HG03460 (cell line): ENCODE measurements around the gene FTSJ3.

Source experiments
- ATAC-seq: cut with Tn5 transposase; IDR thresholded peaks from one replicate; pipeline ENCODE4 v1.9.1; 2021; ENCODE audit not compliant: unreplicated experiment

Gene FTSJ3

DNA sequence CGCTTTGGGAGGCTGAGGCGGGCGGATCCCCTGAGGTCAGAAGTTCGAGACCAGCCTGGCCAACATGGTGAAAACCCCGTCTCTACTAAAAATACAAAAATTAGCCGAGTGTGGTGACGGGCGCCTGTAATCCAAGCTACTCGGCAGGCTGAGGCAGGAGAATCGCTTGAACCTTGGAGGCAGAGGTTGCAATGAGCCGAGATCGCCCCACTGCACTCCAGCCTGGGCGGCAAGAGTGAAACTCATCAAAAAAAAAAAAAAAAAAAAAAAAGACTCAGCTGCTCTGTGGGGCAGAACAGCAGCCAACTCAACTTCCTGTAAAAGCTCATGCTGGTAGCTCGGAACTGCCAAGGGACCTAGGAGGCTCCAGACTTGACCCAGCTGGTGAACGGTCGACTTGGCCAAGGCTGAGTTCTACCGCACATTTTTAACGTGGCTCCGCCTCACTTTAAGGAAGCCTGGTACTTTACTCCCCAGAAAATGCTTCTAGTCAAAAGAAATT is 16.0 kb upstream of the FTSJ3 start:
- peak; percentile 29 for ATAC-seq

DNA sequence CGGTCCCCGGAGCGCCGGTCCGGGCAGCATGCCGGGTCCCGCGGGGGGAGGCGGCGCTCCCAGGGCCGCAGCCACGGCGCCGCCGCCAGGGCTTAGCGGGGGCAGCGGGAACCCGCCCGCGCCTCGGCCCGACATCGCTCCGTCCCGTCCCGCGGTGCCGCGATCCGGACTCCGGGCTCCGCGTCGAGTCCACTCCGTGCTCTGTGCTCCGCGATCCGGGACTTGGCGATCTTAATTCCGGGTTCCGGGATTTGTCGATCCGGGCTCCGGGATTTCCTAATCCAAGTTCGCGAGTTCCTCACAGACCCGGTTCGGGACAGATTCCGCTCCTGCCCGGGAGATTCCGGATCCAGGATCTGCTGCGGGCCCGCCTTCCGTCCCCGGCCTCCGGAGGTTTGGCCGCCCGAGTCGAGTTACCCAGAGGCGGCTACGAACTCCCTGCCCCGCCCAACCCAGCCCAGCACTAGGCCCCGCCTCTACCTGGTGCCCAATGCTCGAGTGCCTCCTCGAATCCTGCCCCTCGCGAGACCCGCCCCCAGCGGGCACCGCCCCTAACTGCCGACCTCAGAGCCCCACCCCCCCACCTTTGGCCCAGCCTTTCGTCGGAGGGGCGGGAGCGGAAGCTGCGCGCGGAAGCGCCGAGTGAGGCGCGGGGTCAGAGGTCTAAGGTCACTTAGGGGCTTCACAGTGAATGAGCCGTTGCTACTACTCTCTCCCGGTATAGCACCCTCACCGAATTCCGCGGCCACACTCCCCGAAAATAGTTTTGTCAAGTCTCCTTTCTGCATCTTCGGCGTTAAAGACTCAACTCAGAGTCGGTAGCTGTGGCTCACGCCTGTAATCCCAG is 15.3 kb upstream of the FTSJ3 start, which contains the start of gene SMARCD2:
Gene SMARCD2 (minus strand): TSS at position 146 of the 847 bp plus-strand sequence. CDS start 11 bp downstream, at position 135.
- ATAC-seq: peak; percentile 78

DNA sequence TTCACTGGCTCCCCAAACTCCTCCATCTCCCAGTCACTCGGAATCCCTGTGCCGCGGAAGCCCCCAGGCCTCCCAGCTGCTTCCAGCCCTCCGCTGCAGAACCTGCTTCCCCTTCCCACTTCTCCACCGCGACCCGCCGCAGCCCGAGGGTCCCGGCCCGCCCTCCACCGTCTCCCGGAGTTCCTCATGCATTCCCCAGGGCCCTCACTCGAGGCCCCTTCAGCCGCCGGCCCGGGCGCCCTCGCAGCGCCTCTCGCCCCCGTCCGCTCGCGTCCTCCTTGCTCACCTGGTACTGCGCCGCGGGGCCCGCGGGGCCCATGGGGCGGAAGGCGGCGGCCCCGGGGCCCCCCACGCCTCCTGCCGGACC is 14.7 kb upstream of the FTSJ3 start:
- peak; percentile 24 for ATAC-seq

DNA sequence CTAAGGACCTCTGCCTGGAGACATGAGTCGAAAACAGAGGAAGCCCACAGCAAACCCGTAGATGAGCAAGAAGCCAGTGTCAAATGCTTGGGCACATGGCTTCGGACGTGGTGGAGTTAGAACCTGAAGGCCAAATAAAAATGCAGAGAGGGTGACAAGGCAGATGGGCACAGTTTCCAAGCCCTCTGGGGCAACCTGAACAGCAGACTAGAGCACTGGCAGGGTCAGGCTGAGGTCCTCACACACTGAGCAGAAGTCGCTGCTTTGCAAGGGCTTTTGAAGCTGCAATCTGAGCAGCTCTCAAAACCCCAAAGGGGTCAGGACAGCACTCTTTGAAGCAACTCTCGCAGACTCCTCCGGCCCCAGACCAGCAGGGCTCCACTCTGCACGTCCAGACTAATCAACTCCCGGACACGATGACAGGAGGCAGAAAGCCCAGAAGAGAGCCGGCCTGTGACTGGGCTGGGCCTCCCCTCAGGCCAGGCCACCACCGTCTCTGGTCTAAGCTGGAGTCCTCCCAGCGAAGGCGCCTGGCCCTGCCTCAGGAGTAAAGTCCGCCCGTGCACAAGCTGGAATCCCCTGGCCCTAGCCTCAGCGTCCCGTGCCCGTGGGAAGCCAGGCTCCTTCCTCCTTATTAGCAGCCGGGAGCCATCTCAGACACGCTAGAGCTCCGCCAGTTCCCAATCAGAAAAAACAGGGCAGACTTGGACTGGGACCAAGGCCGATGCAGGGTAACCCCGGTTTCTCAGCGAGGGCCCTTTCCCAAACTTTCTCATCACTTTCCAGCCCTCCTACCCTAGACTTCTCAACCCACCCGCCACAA is 14.1 kb upstream of the FTSJ3 start:
- ATAC-seq: no peak

DNA sequence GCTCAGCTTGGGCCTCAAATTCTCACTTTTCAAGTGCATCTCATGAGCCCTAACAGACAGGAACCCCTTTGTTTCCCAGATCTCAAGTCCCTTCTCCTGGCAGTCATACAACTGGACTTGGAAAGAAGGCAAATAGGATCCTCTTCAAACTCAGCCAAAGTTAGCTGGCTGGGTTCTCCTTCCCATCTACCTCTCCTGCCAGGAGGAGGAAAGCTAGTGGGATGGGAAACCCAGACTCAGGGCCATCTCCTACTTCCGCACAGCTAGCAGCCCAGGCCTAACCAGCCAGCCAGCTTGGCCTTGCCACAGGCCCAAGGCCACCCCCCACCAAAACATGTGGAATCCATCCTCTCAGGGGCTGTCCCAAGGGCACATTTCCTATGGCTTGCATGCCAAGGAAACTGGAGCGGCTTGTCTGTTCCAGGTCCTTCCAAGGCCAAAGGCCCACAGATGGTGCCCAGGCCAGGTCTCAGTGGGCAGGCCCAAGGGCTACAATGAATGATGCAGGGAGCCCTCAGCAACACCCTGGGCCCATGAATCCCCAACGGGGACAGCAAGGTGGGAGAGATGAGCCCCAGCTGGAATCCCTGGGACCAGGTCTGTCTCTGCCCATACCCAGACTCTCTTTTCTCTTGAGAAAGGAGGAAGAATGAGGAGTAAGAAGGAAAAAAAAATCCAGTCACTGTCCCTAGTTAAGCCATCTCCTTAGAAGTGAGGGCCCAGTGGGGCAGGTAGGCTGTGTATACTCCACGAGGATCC is 13.3 kb upstream of the FTSJ3 start:
- no peak for ATAC-seq

DNA sequence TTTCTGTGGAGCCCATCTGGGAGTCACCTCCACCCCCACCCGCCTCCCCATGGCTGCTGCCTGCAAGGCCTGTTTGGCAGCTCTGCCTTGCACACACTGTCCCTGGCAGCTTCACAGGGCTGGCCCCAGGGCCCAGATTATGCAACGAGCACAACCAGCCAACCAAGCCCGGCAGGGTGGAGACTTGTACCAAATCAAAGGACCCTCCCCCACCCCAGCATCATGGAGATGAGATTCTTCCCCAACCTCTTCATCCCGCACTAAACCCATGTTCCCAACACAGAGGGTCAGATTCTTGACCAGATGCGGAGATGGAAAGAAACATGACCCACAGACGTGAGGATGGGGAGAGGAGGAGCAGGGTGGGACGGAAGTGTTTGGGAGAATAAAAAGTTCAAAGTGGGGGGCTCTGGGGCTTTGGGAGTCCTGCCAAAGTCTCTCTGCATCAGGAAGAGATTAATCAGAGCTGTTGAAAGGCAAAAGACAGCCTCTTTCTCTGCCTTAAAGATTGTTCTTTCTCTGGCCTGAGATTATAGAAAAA is 11.2 kb upstream of the FTSJ3 start:
- ATAC-seq: no peak

DNA sequence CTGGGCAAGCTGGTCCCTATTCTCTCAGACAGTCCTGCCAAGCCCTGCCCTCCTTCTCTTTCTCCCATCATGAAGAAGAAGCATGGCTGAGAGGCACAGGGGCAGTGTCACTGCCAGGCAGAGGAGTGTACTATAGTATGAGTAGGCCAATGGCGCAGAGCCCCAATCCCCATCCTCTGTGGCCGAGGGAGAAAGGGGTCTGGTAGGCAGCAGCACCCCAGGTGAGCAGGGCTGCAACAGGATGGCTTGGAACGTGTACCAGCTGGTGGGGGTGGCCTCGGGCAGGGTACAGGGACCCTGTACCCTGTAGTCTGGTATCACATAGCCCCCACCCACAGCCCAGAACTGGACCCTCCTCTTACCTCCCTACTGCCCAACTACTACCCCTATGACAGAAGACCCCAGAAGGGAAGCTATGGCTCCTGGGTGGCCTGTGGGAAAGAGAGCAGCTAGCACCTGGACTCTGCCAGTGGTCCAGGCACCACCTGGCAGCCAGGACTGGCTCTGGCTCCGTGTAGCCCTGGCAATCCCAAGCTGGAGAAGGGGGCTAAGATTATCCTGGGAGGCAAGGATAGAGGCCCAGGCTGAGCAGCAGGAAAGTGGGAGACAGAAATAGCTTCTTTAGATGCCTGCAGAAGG is 10.6 kb upstream of the FTSJ3 start:
- ATAC-seq: no peak

DNA sequence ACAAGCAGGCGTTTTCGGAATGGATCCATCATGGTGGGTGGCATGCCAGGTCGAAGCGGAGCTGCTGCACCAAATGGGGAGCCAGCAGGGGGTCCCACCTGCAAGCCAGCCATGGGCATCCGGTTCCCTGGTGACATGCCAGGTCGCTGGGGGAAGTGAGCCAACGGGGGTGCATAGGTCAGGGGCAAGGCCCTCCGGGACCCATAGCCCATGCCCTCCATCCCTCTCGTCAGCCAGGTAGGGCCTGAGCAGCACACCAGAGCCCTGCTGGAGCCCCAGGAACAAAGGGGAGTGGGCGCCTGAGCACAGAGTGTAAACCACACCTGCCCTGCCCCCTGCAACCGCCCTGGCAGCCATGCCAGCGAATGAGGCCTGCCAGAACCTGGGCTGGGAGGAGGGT is 10.0 kb upstream of the FTSJ3 start:
- ATAC-seq: no peak

DNA sequence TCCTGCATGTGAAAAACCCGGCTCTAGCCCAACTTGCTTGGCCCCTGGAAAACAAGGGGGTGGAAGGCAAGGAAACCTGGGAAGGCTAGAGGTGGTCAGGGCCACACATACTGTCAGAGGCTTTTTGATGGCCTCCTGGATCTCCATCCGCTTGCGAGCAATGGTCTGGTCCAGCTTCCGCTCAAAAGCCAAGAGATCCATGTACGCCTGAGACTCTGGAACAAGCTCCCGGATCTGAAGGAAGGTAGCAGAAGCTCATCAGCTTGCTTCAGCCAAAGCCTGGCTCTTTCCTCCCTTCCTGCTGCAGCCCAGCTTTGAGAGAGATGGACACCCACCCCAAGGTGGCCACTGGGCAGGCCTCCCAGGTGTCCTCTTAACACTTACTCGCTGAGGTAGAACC is 9.3 kb upstream of the FTSJ3 start:
- ATAC-seq: no peak

DNA sequence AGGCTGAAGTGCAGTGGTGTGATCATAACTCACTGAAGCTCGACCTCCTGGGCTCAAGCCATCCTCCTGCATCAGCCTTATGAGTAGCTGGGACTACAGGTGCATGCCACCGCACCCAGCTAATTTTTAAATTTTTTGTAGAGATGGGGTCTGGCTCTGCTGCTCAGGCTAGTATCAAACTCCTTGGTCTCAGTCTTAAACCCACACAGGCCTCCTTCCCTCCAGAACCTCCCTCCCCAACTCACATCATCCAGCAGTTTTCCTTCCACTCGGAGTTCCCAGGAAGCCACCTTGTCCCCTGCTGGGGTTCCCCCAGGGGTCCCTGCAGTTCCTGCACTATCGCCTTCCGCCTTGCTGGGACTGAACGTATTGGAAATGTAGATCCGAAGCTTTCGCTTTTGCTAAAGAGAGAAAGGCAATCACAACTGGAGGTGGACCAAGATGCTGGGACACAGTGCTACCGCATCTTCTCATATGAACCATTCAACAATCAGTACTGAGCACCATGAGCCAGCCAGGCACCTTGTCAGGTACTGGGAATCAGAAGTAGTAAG is 7.8 kb upstream of the FTSJ3 start:
- no peak for ATAC-seq

DNA sequence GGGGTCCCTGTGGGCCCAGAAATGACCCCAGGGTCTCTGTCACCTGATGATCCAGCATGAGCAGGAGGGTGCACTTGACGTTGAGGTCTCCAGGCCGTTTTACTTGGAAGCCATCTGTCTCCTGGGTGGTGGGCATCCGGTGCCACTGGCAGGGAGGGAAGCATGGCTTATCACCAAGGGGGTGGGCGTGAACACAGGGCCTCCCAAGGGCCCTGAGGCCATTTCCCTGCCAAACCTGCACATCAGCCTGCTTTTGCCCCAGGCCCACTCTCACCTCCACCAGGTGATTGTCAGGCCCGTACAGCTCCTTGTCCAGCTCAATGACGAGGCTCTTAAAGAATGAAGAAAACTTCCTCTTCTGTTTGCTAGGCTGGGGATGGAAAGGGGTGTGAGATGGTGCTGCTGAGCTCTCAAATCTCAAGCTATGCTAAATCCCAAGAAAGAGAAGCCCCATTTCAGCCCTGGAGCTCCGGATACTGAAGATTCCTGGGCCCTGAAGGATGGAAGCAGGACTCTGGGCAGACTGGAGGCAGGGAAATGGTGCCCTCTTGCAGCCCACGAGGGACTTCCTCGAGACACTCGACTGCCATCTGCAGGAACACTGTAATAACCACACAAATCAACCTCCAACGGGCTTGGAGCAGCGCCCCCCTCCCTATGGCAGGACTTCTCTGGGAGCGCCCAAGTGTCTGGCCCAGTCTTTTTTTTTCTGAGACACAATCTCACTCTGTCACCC is 7.1 kb upstream of the FTSJ3 start:
- ATAC-seq: peak; percentile 58

DNA sequence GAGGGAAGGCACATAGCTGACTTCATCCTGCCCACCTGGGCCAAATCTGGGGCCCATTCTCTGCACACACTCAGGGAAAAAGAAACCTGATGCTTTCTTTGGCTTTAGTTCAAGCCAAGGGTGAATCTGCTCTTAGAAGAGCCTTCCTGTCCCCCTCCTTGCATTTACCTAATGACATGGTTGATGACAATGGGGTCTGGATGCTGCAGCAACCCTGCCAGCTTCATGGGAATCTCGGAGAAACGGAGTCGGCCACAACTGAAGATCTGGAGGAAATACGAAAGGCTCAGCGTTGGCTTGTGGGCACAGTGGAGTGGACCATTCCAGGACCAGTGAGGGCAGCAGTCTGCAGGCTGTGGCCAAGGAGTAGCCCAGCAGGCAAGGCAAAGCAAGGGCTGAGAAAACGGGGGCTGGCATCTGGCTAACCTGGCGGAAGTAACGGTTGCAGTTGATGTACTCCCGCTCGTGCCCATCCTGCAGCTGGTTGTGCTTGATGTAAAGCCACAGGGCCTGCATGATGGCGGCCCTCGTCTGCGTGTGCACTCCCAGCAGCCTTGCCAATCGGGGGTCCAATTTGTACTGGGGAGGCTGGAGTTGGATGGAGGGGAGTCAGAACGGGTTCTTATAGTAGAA is 6.4 kb upstream of the FTSJ3 start:
- no peak for ATAC-seq

DNA sequence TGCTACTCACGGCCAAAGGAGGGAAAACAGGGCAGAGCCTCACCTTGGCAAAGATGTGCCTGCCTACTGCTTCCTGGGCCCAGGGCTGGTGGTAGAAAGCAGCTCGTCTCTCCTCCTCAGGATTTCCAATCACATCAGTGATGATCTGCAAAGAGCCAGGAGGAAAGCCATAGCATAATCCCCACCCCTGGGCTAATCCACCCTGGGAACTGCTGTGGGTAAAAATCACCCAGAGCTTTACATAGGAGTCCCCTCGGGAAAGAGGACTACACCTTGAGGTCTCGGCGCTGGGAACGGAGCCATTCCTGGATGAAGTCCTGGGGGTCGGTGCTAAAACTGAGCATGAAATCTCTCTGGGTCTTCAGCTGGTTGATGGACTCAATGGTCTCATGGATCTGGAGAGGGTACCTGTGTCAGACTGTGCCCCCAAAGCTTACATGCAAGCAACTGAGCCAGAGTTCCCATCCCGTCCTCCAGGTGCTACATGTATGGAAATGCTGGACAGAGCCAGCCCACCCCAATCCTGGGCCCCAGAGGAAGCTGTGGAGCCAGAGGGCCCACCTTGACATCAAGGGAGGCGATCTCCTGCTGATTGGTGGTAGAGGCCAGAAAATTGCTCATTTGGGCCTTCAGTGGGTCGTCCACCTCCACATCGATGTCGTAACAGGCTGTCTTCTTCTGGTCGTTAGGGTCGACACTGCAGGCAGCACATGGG is 5.7 kb upstream of the FTSJ3 start:
- ATAC-seq: no peak

DNA sequence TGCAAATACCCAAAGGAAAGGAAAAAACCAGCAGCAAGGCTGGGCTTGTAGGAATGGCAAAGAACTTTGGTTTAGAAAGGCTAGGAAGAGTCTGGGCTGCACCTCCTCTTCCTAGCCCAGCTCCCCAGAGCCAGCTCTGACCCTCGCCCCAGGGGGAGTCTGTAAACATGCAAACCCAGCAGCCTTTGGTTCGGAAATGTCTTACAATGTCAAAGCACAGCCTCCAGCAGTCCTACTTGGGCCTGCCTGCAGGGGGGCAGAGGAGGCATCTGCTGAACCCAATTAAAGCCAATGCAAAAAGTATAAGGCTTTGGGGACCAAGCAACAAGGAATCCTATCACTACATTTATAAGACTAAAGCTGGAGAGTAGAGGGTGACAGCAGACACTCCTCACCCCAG is 5.0 kb upstream of the FTSJ3 start:
- ATAC-seq: no peak

DNA sequence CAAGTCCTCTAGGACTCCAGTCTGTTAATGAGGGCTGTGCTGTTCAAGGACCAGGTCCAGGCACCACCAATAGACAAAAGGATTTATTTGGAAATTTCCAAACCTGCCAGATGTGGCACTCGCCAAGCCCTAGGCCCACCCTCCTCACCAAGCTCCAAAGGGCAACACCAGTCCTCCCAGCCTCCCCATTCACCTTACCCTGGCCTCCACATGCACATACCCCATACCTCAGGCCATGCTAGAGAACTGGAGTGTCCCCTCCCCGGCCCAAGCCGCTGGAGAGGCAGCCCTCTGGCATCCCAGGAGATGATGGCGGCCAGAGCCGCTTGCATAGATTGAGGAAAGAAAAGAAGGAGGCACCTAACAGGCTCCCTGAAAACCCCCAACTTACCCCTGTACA is 4.6 kb upstream of the FTSJ3 start:
- no peak for ATAC-seq

DNA sequence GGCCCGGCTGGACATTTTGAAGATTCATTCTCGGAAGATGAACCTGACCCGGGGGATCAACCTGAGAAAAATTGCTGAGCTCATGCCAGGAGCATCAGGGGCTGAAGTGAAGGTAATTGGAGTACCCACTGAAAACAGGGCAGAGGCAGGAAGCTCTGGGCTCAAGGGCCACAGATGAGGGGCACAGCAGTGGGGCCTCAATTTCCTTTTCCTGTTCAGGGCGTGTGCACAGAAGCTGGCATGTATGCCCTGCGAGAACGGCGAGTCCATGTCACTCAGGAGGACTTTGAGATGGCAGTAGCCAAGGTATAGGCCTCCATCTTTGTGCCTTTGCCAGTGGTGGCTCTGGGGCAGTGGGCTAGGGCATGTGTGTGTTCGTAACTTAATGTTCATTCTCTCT is 4.0 kb upstream of the FTSJ3 start:
- ATAC-seq: no peak

DNA sequence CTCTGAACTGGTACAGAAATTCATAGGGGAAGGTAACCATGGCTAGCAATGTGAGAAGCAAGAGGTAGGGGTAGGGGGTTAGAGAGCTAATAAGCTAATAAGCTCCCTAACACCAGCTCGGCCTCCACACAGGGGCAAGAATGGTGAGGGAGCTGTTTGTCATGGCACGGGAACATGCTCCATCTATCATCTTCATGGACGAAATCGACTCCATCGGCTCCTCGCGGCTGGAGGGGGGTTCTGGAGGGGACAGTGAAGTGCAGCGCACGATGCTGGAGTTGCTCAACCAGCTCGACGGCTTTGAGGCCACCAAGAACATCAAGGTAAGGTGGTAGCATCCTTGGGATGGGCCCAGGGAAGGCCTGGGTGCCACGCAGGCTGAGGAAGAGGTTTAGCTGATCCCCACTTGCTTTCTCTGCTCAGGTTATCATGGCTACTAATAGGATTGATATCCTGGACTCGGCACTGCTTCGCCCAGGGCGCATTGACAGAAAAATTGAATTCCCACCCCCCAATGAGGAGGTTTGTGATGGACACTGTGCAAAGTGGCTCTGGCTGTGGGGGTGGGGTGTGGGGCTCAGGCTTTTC is 3.5 kb upstream of the FTSJ3 start:
- ATAC-seq: no peak

DNA sequence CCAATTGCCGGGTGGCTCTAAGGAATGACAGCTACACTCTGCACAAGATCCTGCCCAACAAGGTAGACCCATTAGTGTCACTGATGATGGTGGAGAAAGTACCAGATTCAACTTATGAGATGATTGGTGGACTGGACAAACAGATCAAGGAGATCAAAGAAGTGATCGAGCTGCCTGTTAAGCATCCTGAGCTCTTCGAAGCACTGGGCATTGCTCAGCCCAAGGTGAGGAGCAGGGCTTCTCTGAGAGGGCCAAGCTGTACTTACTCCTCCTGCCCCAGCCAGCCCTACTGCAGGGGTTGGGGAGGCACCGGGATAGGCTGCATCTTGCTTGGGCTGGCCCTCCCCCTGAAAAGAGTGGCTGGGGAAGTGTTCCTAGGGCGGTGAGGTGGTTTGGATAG is 2.8 kb upstream of the FTSJ3 start:
- no peak for ATAC-seq
